GM12878 (cell line): Measurements from ENCODE around the gene DHDDS. TPM values are rescaled to one million over a fixed set of nuclear protein-coding genes. Genes with fewer than 3 reads are reported as not detected.

Experiments used
- ATAC-seq: fragments of 200-7000 bp; cut with Tn5 transposase; 3 replicates; pipeline ENCODE4 v1.9.1; 2020; ENCODE audit warnings: mild to moderate bottlenecking, moderate library complexity
- BruUV-seq: library from RNA; stranded (reverse); fragments of 400-500 nt; replicated peaks from 2 replicates; lab custom pipeline; 2021; lab: Mats Ljungman, UMichigan
- CTCF ChIA-PET: fragments of 300-600 bp; sonication (Branson Sonifier 250); formaldehyde crosslinking; extraction: SDS; loops from one replicate; lab custom pipeline; 2021; ENCODE audit warnings: inconsistent platforms; lab: Yijun Ruan, JAX
- POLR2A ChIA-PET: fragments of 350-600 bp; formaldehyde crosslinking; extraction: SDS; loops from one replicate; lab custom pipeline; 2021; ENCODE audit warnings: inconsistent platforms; lab: Charles Lee
- RAD21 ChIA-PET: fragments of 300-600 bp; sonication (Branson Sonifier 250); formaldehyde crosslinking; loops from one replicate; lab custom pipeline; 2023; ENCODE audit warnings: antibody characterized with exemption; ENCODE audit not compliant: unreplicated experiment; lab: Charles Lee
- SMC1A ChIA-PET: fragments of 300-600 bp; sonication (Branson Sonifier 250); formaldehyde crosslinking; loops from one replicate; lab custom pipeline; 2023; ENCODE audit not compliant: unreplicated experiment, uncharacterized antibody; lab: Charles Lee
- DNase-seq: peaks from one replicate; pipeline ENCODE4 v3.0.0-alpha.2; 2011; ENCODE audit warnings: low read depth, low spot score
- FAIRE-seq: peaks from 3 replicates; lab custom pipeline; 2011; peaks lifted over from hg19 to GRCh38; lab: Jason Lieb, UNC
- H2AFZ ChIP-seq: 2 replicates; pipeline ENCODE4 v1.6.0; 2011; ENCODE audit warnings: low read depth, low read length, control low read depth; ENCODE audit not compliant: control insufficient read depth
- H3K27ac ChIP-seq: 2 replicates; pipeline ENCODE4 v1.5.1; 2011; ENCODE audit warnings: control low read depth; ENCODE audit not compliant: control insufficient read depth, insufficient read depth
- H3K27me3 ChIP-seq, 2 experiments: replicated peaks in 1 of 2; 2 replicates each; pipeline versions ENCODE4 v1.6.0 to v1.6.1; 2011; ENCODE audit warnings: low read length in 1 of 2; ENCODE audit not compliant: control insufficient read depth in 2 of 2, insufficient read depth in 2 of 2
- H3K36me3 ChIP-seq, 2 experiments: 2 replicates each; pipeline ENCODE4 v1.5.1; 2011; ENCODE audit warnings: low read length in 1 of 2; ENCODE audit not compliant: control insufficient read depth in 2 of 2, insufficient read depth in 2 of 2
- H3K4me1 ChIP-seq: 2 replicates; pipeline ENCODE4 v1.6.1; 2011; ENCODE audit warnings: mild to moderate bottlenecking, low read length, moderate library complexity, mixed read lengths; ENCODE audit not compliant: control insufficient read depth, insufficient read depth
- H3K4me2 ChIP-seq: 2 replicates; pipeline ENCODE4 v1.6.0; 2011; ENCODE audit warnings: control low read depth; ENCODE audit not compliant: control insufficient read depth, insufficient read depth
- H3K4me3 ChIP-seq: fragments of 200-600 bp; sonication (generic); 2 replicates; pipeline ENCODE4 v1.5.1; 2016
- H3K79me2 ChIP-seq: 2 replicates; pipeline ENCODE4 v1.6.0; 2011; ENCODE audit warnings: low read length; ENCODE audit not compliant: control insufficient read depth, insufficient read depth
- H3K9ac ChIP-seq: 2 replicates; pipeline ENCODE4 v1.8.0; 2011; ENCODE audit warnings: low read length, control low read depth, mixed read lengths; ENCODE audit not compliant: control insufficient read depth, insufficient read depth
- H3K9me3 ChIP-seq: replicated peaks from 3 replicates; pipeline ENCODE4 v1.5.1; 2011; ENCODE audit warnings: mild to moderate bottlenecking, low read length; ENCODE audit not compliant: control insufficient read depth, insufficient read depth
- H4K20me1 ChIP-seq: 2 replicates; pipeline ENCODE4 v1.6.0; 2011; ENCODE audit not compliant: control insufficient read depth, insufficient read depth
- ASH2L ChIP-seq: fragments of 300-600, 200-600 bp; sonication (generic); IDR thresholded peaks from 2 replicates; pipeline ENCODE4 v1.6.1; 2017; ENCODE audit warnings: low read depth, mild to moderate bottlenecking, borderline replicate concordance
- BCL11A ChIP-seq: IDR thresholded peaks from 2 replicates; pipeline ENCODE4 v1.6.1; 2011; ENCODE audit warnings: low read depth, low read length
- CHD4 ChIP-seq: fragments of 200-600 bp; sonication (generic); IDR thresholded peaks from 2 replicates; pipeline ENCODE4 v1.6.1; 2016; ENCODE audit warnings: mild to moderate bottlenecking
- FOS ChIP-seq: IDR thresholded peaks from 3 replicates; pipeline ENCODE4 v1.6.1; 2011; ENCODE audit warnings: borderline replicate concordance; ENCODE audit not compliant: insufficient read length; ENCODE audit errors: extremely low read depth
- FOXM1 ChIP-seq: IDR thresholded peaks from 2 replicates; pipeline ENCODE4 v1.6.1; 2012; ENCODE audit warnings: low read depth, mild to moderate bottlenecking, inconsistent platforms, low read length, moderate library complexity
- IKZF2 ChIP-seq, 2 experiments: fragments of 450-650 bp; IDR thresholded peaks; 2 replicates each; pipeline ENCODE4 v1.6.1; 2017; ENCODE audit warnings: mild to moderate bottlenecking in 2 of 2, moderate library complexity in 2 of 2
- NFIC ChIP-seq: IDR thresholded peaks from 2 replicates; pipeline ENCODE4 v1.6.1; 2012; ENCODE audit warnings: low read depth, mild to moderate bottlenecking, inconsistent platforms, low read length, moderate library complexity
- NFYB ChIP-seq: IDR thresholded peaks from 2 replicates; pipeline ENCODE4 v1.6.1; 2011; ENCODE audit warnings: low read depth, mild to moderate bottlenecking, low read length, improper control_type of control experiment, moderate library complexity; ENCODE audit not compliant: insufficient read depth
- NRF1 ChIP-seq: conservative IDR thresholded peaks from 2 replicates; pipeline ENCODE4 v1.6.1; 2011; ENCODE audit warnings: mild to moderate bottlenecking, low read depth, low read length, improper control_type of control experiment
- POLR2AphosphoS2 ChIP-seq: IDR thresholded peaks from 2 replicates; pipeline ENCODE4 v1.6.1; 2011; ENCODE audit warnings: low read depth, mild to moderate bottlenecking, low read length, improper control_type of control experiment, moderate library complexity
- RBBP5 ChIP-seq: fragments of 200-600 bp; sonication (generic); conservative IDR thresholded peaks from 2 replicates; pipeline ENCODE4 v1.6.1; 2016
- SIX5 ChIP-seq: IDR thresholded peaks from 2 replicates; pipeline ENCODE4 v1.6.1; 2011; ENCODE audit warnings: mild to moderate bottlenecking, low read depth, low read length, moderate library complexity; ENCODE audit not compliant: severe bottlenecking
- ZNF24 ChIP-seq: fragments of 450-650 bp; IDR thresholded peaks from 2 replicates; pipeline ENCODE4 v1.6.1; 2017; ENCODE audit warnings: antibody characterized with exemption, mild to moderate bottlenecking
- WGBS: methylation state at CpG from one replicate; pipeline ENCODE4 v1.1.6; 2016; ENCODE audit warnings: low lambda C conversion rate; ENCODE audit not compliant: insufficient replicate concordance, insufficient coverage; ENCODE audit errors: missing lambda C conversion rate; 5-methylcytosine and 5-hydroxymethylcytosine counted together
- in situ Hi-C: fragments of 300-500 bp; cut with MboI; formaldehyde crosslinking; loops from 9 replicates; pipeline ENCODE4 v1.14.3; 2018; ENCODE audit warnings: mixed read lengths
- intact Hi-C: fragments of 100-400 bp; cut with micrococcal nuclease; formaldehyde crosslinking; loops from one replicate; pipeline ENCODE4 v1.14.2; 2022; ENCODE audit not compliant: unreplicated experiment
- polyA plus RNA-seq, 11 experiments: library from polyadenylated mRNA; depleted of rRNA in 4 of 11; unstranded in 6 of 11; stranded (reverse) in 5 of 11; fragments of >200 nt; fragmentation: Nextera tagmentation in 4 of 11; fragmentation: Illumina TruSeq in 1 of 11; extraction: Ambion mirVana in 4 of 11; extraction: Trizol in 1 of 11; gene quantifications; 1 replicate in 1 of 11; 2 replicates in 10 of 11; pipeline versions ENCODE4 v1.2.1 to v1.2.3, GENCODE V29; 2011 to 2016; ENCODE audit warnings: inconsistent platforms in 2 of 11, missing spikeins in 2 of 11, low read depth in 1 of 11
- total RNA-seq, 4 experiments: library from RNA; depleted of rRNA in 3 of 4; stranded (reverse); fragments of >200 nt in 3 of 4; fragmentation: Illumina TruSeq in 1 of 4; extraction: Trizol in 1 of 4; gene quantifications; 2 replicates each; pipeline versions ENCODE4 v1.2.1 to v1.2.3, GENCODE V29; 2013 to 2021
- TF ChIP-seq, protein P1 (sequence below): fragments of 450-650 bp; IDR thresholded peaks from 2 replicates; pipeline ENCODE4 v1.6.1; 2017; ENCODE audit warnings: mild to moderate bottlenecking, low read depth, inconsistent platforms; ENCODE audit not compliant: poor library complexity, severe bottlenecking
- TF ChIP-seq, protein P2 (sequence below): IDR thresholded peaks from 2 replicates; pipeline ENCODE4 v1.6.1; 2012; ENCODE audit warnings: low read depth, low read length, improper control_type of control experiment
- TF ChIP-seq, protein P3 (sequence below): fragments of 150-350 bp; IDR thresholded peaks from 2 replicates; pipeline ENCODE4 v1.6.1; 2014; ENCODE audit warnings: mild to moderate bottlenecking, low read depth, low read length
- TF ChIP-seq, protein P4 (sequence below): IDR thresholded peaks from 2 replicates; pipeline ENCODE4 v1.6.1; 2012; ENCODE audit warnings: improper control_type of control experiment, low read depth, low read length; ENCODE audit not compliant: insufficient replicate concordance

The DHDDS gene
- total and polyA plus RNA-seq, 10 of the 15 experiments (the other 5 are each of a cell fraction or from before 2014, with no cell fraction given): 22.7 to 47.5 (median 36.4) TPM

DNA sequence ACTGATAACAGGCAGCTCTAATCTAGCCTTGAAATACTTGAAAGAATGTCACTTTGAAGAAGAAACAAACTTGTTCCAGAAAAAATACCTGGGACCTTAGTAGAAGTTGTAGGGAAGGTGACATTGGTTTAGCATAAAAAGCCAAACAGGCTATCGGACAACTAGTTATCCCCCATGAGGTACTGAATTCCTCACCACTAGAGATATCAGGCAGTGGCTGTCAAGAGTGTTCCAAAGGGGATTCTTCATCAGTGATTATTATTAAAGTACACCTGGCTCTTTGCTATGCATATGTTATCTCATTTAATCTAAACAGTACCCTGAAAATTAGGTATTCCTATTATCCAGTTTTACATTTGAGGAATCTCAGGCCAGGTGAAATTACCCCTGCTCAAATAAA lies 27.0 kb downstream of the DHDDS start:
- no peak for DNase-seq
- 100% methylated on average over 1 of the region's 1 CpG for WGBS
- Histone ChIP-seq H3K9me3 (no peaks in the 10 kb centered on the region), H3K4me2 (no peak overlapping the region), H3K27me3 (no peaks in the 10 kb centered on the region), H2AFZ (no peak overlapping the region), H3K4me3 (no peak overlapping the region), H3K36me3 (peaks cover 4 to 18% of the 10 kb centered on the region in 2 experiments; a peak in 3 of 4 replicates), H4K20me1 (no peaks in the 10 kb centered on the region), H3K9ac (no peak overlapping the region), H3K27ac (no peak overlapping the region), H3K79me2 (no peaks in the 10 kb centered on the region), H3K4me1 (no peaks in the 10 kb centered on the region)
- ChIA-PET SMC1A (no interaction called here), RAD21 (no interaction called here), POLR2A (interaction anchor here (0.6 kb wide), 1 partner anchor 532 kb away, joined by 3 read pairs; no protein-coding TSS in a partner anchor), CTCF (interaction anchor here (2.6 kb wide), 1 partner anchor 12 kb away, joined by 14 read pairs; the partner anchor contains the start of gene HMGN2)
- BruUV-seq: no TSS peak
- no peak for FAIRE-seq
- in situ Hi-C loops (no loop called here), intact Hi-C loops (no loop called here)
- no peak for ATAC-seq
- TF ChIP-seq, protein P1, sequence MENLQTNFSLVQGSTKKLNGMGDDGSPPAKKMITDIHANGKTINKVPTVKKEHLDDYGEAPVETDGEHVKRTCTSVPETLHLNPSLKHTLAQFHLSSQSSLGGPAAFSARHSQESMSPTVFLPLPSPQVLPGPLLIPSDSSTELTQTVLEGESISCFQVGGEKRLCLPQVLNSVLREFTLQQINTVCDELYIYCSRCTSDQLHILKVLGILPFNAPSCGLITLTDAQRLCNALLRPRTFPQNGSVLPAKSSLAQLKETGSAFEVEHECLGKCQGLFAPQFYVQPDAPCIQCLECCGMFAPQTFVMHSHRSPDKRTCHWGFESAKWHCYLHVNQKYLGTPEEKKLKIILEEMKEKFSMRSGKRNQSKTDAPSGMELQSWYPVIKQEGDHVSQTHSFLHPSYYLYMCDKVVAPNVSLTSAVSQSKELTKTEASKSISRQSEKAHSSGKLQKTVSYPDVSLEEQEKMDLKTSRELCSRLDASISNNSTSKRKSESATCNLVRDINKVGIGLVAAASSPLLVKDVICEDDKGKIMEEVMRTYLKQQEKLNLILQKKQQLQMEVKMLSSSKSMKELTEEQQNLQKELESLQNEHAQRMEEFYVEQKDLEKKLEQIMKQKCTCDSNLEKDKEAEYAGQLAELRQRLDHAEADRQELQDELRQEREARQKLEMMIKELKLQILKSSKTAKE: no peak
- no peak for TF ChIP-seq RBBP5
- TF ChIP-seq, protein P2, sequence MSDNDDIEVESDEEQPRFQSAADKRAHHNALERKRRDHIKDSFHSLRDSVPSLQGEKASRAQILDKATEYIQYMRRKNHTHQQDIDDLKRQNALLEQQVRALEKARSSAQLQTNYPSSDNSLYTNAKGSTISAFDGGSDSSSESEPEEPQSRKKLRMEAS: no peak
- no peak for TF ChIP-seq ZNF24
- TF ChIP-seq POLR2AphosphoS2: no peak
- no peak for TF ChIP-seq NFIC
- TF ChIP-seq NFYB: no peak
- TF ChIP-seq NRF1: no peak
- no peak for TF ChIP-seq ASH2L
- TF ChIP-seq, protein P3, sequence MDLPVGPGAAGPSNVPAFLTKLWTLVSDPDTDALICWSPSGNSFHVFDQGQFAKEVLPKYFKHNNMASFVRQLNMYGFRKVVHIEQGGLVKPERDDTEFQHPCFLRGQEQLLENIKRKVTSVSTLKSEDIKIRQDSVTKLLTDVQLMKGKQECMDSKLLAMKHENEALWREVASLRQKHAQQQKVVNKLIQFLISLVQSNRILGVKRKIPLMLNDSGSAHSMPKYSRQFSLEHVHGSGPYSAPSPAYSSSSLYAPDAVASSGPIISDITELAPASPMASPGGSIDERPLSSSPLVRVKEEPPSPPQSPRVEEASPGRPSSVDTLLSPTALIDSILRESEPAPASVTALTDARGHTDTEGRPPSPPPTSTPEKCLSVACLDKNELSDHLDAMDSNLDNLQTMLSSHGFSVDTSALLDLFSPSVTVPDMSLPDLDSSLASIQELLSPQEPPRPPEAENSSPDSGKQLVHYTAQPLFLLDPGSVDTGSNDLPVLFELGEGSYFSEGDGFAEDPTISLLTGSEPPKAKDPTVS: no peak
- TF ChIP-seq FOS: no peak
- TF ChIP-seq, protein P4, sequence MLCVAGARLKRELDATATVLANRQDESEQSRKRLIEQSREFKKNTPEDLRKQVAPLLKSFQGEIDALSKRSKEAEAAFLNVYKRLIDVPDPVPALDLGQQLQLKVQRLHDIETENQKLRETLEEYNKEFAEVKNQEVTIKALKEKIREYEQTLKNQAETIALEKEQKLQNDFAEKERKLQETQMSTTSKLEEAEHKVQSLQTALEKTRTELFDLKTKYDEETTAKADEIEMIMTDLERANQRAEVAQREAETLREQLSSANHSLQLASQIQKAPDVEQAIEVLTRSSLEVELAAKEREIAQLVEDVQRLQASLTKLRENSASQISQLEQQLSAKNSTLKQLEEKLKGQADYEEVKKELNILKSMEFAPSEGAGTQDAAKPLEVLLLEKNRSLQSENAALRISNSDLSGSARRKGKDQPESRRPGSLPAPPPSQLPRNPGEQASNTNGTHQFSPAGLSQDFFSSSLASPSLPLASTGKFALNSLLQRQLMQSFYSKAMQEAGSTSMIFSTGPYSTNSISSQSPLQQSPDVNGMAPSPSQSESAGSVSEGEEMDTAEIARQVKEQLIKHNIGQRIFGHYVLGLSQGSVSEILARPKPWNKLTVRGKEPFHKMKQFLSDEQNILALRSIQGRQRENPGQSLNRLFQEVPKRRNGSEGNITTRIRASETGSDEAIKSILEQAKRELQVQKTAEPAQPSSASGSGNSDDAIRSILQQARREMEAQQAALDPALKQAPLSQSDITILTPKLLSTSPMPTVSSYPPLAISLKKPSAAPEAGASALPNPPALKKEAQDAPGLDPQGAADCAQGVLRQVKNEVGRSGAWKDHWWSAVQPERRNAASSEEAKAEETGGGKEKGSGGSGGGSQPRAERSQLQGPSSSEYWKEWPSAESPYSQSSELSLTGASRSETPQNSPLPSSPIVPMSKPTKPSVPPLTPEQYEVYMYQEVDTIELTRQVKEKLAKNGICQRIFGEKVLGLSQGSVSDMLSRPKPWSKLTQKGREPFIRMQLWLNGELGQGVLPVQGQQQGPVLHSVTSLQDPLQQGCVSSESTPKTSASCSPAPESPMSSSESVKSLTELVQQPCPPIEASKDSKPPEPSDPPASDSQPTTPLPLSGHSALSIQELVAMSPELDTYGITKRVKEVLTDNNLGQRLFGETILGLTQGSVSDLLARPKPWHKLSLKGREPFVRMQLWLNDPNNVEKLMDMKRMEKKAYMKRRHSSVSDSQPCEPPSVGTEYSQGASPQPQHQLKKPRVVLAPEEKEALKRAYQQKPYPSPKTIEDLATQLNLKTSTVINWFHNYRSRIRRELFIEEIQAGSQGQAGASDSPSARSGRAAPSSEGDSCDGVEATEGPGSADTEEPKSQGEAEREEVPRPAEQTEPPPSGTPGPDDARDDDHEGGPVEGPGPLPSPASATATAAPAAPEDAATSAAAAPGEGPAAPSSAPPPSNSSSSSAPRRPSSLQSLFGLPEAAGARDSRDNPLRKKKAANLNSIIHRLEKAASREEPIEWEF: no peak
- TF ChIP-seq SIX5: no peak
- TF ChIP-seq IKZF2 (IDR thresholded peaks at IDR 0.05): no peak
- no peak for TF ChIP-seq BCL11A
- TF ChIP-seq FOXM1: no peak
- no peak for TF ChIP-seq CHD4
